ENCODE measurements around the gene UPF3B.

The UPF3B gene

GRCh38 chrX:119887721-119888425 lies 35.1 kb upstream of the UPF3B start:
- peak overlapping the region; percentile 67 to 74 (median 71) for H3K4me3 Mint-ChIP-seq
- H3K27me3 Mint-ChIP-seq (ENCODE audit: low read depth): no peaks in the 10 kb centered on the region
- H3K9me3 Mint-ChIP-seq: peaks cover 4% of the 10 kb centered on the region
- H3K4me1 Mint-ChIP-seq: no peaks in the 10 kb centered on the region
- TF ChIP-seq CTCF (IDR thresholded peaks at IDR 0.05; ENCODE audit: unreplicated experiment in 3 of 3): peak; percentile 33 to 53 (median 36)
- H3K27ac Mint-ChIP-seq: no peak overlapping the region
- no peaks in the 10 kb centered on the region for H3K36me3 Mint-ChIP-seq (ENCODE audit: low read depth)

- Mint-ChIP-seq H3K27me3 (ENCODE audit: low read depth) (no peaks in the 10 kb centered on the region), H3K36me3 (ENCODE audit: low read depth) (no peaks in the 10 kb centered on the region), H3K9me3 (peaks cover 4% of the 10 kb centered on the region), H3K27ac (no peak overlapping the region), H3K4me1 (no peaks in the 10 kb centered on the region), H3K4me3 (no peak overlapping the region)
- TF ChIP-seq CTCF (IDR thresholded peaks at IDR 0.05; ENCODE audit: unreplicated experiment in 3 of 3): no peak
These were observed 33.0 kb upstream of the UPF3B start for GRCh38 chrX:119885554-119886428.

- no peak overlapping the region for H3K4me3 Mint-ChIP-seq
- H3K36me3 Mint-ChIP-seq (ENCODE audit: low read depth): peaks cover 8% of the 10 kb centered on the region
- H3K27ac Mint-ChIP-seq: no peak overlapping the region
- H3K9me3 Mint-ChIP-seq: peaks cover 4% of the 10 kb centered on the region
- TF ChIP-seq CTCF (IDR thresholded peaks at IDR 0.05; ENCODE audit: unreplicated experiment in 3 of 3): peak; percentile 48 to 53 (median 50)
- H3K4me1 Mint-ChIP-seq: no peaks in the 10 kb centered on the region
- H3K27me3 Mint-ChIP-seq (ENCODE audit: low read depth): no peaks in the 10 kb centered on the region
These were observed 28.0 kb upstream of the UPF3B start for GRCh38 chrX:119880552-119881437.

- Mint-ChIP-seq H3K36me3 (ENCODE audit: low read depth) (peaks cover 8% of the 10 kb centered on the region), H3K27ac (no peak overlapping the region), H3K4me1 (no peaks in the 10 kb centered on the region), H3K9me3 (peaks cover 4% of the 10 kb centered on the region), H3K4me3 (no peak overlapping the region), H3K27me3 (ENCODE audit: low read depth) (no peaks in the 10 kb centered on the region)
- no peak for TF ChIP-seq CTCF (IDR thresholded peaks at IDR 0.05; ENCODE audit: unreplicated experiment in 3 of 3)
These were observed 27.3 kb upstream of the UPF3B start for GRCh38 chrX:119880076-119880475.

GRCh38 chrX:119878740-119879139 lies 26.0 kb upstream of the UPF3B start:
- TF ChIP-seq CTCF (IDR thresholded peaks at IDR 0.05; ENCODE audit: unreplicated experiment in 3 of 3): no peak
- Mint-ChIP-seq H3K4me1 (no peaks in the 10 kb centered on the region), H3K27ac (no peak overlapping the region), H3K36me3 (ENCODE audit: low read depth) (peaks cover 8% of the 10 kb centered on the region), H3K4me3 (no peak overlapping the region), H3K9me3 (peaks cover under 1% of the 10 kb centered on the region), H3K27me3 (ENCODE audit: low read depth) (no peaks in the 10 kb centered on the region)

Data from nephron (organoid).